ENCODE results near the gene ETNPPL. TPM values are rescaled to one million over a fixed set of nuclear protein-coding genes. Genes with fewer than 3 reads are reported as not detected.

The ETNPPL gene
- total and polyA plus RNA-seq, 2 of the 13 experiments (the other 11 are each of a cell fraction or from before 2014, with no cell fraction given) = 1.4 to 6.0 TPM

- Histone ChIP-seq H3K4me2 (ENCODE audit: low read depth, low read length) (no peak overlapping the region), H3K4me1 (ENCODE audit: insufficient read depth, low read length) (no peaks in the 10 kb centered on the region), H3K27ac (ENCODE audit: extremely low read length, insufficient read depth, low read length) (no peak overlapping the region), H3K9ac (ENCODE audit: insufficient read depth, low read depth, low read length) (no peak overlapping the region), H3K4me3 (replicated peaks in 1 of 3; ENCODE audit: insufficient read depth in 1 of 3, low read depth in 2 of 3, low read length in 3 of 3) (no peak overlapping the region), H3K79me2 (ENCODE audit: insufficient read depth, low read length) (no peaks in the 10 kb centered on the region), H4K20me1 (ENCODE audit: insufficient read depth, low read length) (no peaks in the 10 kb centered on the region), H3K36me3 (replicated peaks in 1 of 2; ENCODE audit: control insufficient read depth in 1 of 2, insufficient read depth in 2 of 2, low read length in 2 of 2) (no peaks in the 10 kb centered on the region), H3K9me3 (ENCODE audit: low read length) (no peaks in the 10 kb centered on the region), H2AFZ (ENCODE audit: low read length) (no peak overlapping the region), H3K27me3 (ENCODE audit: control insufficient read depth in 1 of 2, insufficient read depth in 2 of 2, low read length in 2 of 2) (no peaks in the 10 kb centered on the region)
- intact Hi-C loops (cut with micrococcal nuclease; ENCODE audit: unreplicated experiment) (no loop called here), in situ Hi-C loops (cut with HindIII; ENCODE audit: extremely low pct_ligation_motif_present, low pct_unique_long_range_greater_than_20kb) (no loop called here)
- DNase-seq (ENCODE audit: low spot score) (no peak), ATAC-seq (no peak), FAIRE-seq (no peak)
- TF ChIP-seq HOXA3 (CRISPR knock-in tag; IDR thresholded peaks at IDR 0.05) (no peak), PLSCR1 (CRISPR knock-in tag; IDR thresholded peaks at IDR 0.05; ENCODE audit: borderline replicate concordance) (no peak), THAP9 (CRISPR knock-in tag; IDR thresholded peaks at IDR 0.05; ENCODE audit: borderline replicate concordance) (no peak), POGZ (CRISPR knock-in tag; IDR thresholded peaks at IDR 0.05) (no peak), BHLHE40 (IDR thresholded peaks at IDR 0.05; ENCODE audit: low read length) (no peak), DNMT1 (CRISPR knock-in tag; IDR thresholded peaks at IDR 0.05) (no peak), ZNF274 (CRISPR knock-in tag; IDR thresholded peaks at IDR 0.05) (no peak), ZMAT5 (CRISPR knock-in tag; IDR thresholded peaks at IDR 0.05; ENCODE audit: borderline replicate concordance, low read depth) (no peak), SNAPC5 (CRISPR knock-in tag; IDR thresholded peaks at IDR 0.05; ENCODE audit: borderline replicate concordance) (no peak), MED8 (CRISPR knock-in tag; IDR thresholded peaks at IDR 0.05; ENCODE audit: insufficient replicate concordance) (no peak), NFYC (CRISPR knock-in tag; IDR thresholded peaks at IDR 0.05) (no peak), HOXA7 (CRISPR knock-in tag; IDR thresholded peaks at IDR 0.05) (no peak), ARNT (IDR thresholded peaks at IDR 0.05) (no peak), TFDP1 (CRISPR knock-in tag; IDR thresholded peaks at IDR 0.05; ENCODE audit: borderline replicate concordance) (no peak)
- CTCF ChIA-PET (ENCODE audit: low intra/inter-chr PET ratio, low total read pairs) = no interaction called here
- POLR2A ChIA-PET = no interaction called here
- BruUV-seq (replicated peaks) = no TSS peak
These were observed 32.9 kb upstream of the ETNPPL start for GRCh38 chr4:108795733-108796132.

Measured in HepG2 (cell line).